Panc1 (cell line): ENCODE results near the gene VAPA.

ENCODE experiments used
- POLR2AphosphoS5 ChIP-seq: IDR thresholded peaks from 2 replicates; pipeline ENCODE4 v1.6.1; 2012; ENCODE audit warnings: mild to moderate bottlenecking, low read depth, low read length, moderate library complexity
- SIN3A ChIP-seq: IDR thresholded peaks from 2 replicates; pipeline ENCODE4 v1.6.1; 2012; ENCODE audit warnings: low read depth, mild to moderate bottlenecking, low read length, moderate library complexity, borderline replicate concordance; ENCODE audit not compliant: insufficient read depth
- TCF7L2 ChIP-seq: IDR thresholded peaks from 2 replicates; pipeline ENCODE4 v1.6.1; 2011; ENCODE audit warnings: mild to moderate bottlenecking, low read depth, low read length, inconsistent platforms
- TF ChIP-seq, protein P1 (sequence below): fragments of 450-650 bp; IDR thresholded peaks from 2 replicates; pipeline ENCODE4 v1.5.1; 2017; ENCODE audit warnings: mild to moderate bottlenecking
- TF ChIP-seq, protein P2 (sequence below), 2 experiments: IDR thresholded peaks; 2 replicates each; pipeline ENCODE4 v1.6.1; 2011 to 2012; ENCODE audit warnings: low read depth in 2 of 2, control low read depth in 1 of 2, low read length in 1 of 2, mild to moderate bottlenecking in 1 of 2, moderate library complexity in 1 of 2; ENCODE audit not compliant: insufficient read depth in 1 of 2

DNA sequence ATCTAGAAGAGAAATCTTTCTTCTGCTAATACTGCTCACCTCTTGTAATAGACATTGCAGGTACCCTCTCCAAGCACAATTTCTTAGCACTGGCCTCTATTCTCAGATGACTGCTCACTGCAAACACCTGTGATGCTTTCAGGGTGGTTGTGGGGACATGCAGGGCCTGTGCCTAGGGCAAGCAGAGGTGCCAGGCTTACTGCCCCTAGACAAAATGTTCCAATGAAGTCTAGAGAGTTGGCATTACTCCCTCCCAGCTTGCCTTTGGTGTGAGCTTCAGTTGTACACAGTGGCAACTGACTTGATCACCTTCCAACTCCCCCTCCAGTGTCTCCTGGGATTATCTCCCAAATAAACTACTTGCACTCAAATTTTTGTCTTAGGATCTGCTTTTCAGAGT lies 41.0 kb upstream of the VAPA start:
- TF ChIP-seq, protein P1, sequence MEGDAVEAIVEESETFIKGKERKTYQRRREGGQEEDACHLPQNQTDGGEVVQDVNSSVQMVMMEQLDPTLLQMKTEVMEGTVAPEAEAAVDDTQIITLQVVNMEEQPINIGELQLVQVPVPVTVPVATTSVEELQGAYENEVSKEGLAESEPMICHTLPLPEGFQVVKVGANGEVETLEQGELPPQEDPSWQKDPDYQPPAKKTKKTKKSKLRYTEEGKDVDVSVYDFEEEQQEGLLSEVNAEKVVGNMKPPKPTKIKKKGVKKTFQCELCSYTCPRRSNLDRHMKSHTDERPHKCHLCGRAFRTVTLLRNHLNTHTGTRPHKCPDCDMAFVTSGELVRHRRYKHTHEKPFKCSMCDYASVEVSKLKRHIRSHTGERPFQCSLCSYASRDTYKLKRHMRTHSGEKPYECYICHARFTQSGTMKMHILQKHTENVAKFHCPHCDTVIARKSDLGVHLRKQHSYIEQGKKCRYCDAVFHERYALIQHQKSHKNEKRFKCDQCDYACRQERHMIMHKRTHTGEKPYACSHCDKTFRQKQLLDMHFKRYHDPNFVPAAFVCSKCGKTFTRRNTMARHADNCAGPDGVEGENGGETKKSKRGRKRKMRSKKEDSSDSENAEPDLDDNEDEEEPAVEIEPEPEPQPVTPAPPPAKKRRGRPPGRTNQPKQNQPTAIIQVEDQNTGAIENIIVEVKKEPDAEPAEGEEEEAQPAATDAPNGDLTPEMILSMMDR: no peak
- TF ChIP-seq POLR2AphosphoS5: no peak
- no peak for TF ChIP-seq SIN3A
- no peak for TF ChIP-seq TCF7L2
- TF ChIP-seq, protein P2, sequence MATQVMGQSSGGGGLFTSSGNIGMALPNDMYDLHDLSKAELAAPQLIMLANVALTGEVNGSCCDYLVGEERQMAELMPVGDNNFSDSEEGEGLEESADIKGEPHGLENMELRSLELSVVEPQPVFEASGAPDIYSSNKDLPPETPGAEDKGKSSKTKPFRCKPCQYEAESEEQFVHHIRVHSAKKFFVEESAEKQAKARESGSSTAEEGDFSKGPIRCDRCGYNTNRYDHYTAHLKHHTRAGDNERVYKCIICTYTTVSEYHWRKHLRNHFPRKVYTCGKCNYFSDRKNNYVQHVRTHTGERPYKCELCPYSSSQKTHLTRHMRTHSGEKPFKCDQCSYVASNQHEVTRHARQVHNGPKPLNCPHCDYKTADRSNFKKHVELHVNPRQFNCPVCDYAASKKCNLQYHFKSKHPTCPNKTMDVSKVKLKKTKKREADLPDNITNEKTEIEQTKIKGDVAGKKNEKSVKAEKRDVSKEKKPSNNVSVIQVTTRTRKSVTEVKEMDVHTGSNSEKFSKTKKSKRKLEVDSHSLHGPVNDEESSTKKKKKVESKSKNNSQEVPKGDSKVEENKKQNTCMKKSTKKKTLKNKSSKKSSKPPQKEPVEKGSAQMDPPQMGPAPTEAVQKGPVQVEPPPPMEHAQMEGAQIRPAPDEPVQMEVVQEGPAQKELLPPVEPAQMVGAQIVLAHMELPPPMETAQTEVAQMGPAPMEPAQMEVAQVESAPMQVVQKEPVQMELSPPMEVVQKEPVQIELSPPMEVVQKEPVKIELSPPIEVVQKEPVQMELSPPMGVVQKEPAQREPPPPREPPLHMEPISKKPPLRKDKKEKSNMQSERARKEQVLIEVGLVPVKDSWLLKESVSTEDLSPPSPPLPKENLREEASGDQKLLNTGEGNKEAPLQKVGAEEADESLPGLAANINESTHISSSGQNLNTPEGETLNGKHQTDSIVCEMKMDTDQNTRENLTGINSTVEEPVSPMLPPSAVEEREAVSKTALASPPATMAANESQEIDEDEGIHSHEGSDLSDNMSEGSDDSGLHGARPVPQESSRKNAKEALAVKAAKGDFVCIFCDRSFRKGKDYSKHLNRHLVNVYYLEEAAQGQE (IDR thresholded peaks at IDR 0.05; ENCODE audit: insufficient read depth in 1 of 2, low read depth in 2 of 2, low read length in 1 of 2): no peak
